Activated CD8-positive, alpha-beta memory T cell treated with anti-CD3 and anti-CD28 coated beads, Interleukin-2, amount 50 U/mL, for 48 hours (primary cell): ENCODE results near the gene APC.
A peak's percentile ranks its signal among the peaks of the same experiment; 100 is the strongest.
"Not testable (repeated sequence)": the region's sequence is repeated elsewhere in the genome, so short reads cannot be mapped to it uniquely, and the experiment has no call there.

ENCODE experiments used
- DNase-seq: peaks from one replicate; pipeline ENCODE4 v3.0.0-alpha.2; 2020

APC gene

GRCh38 chr5:112737463-112738190, at the start of gene APC:
APC (plus strand) TSS chr5:112737885; CDS start chr5:112754891, 17,006 bp downstream.
- DNase-seq = peak; percentile 90

GRCh38 chr5:112689155-112689909, 48.4 kb upstream of the APC start:
- no peak for DNase-seq

- DNase-seq = no peak
Measured at GRCh38 chr5:112690605-112691338, 46.9 kb upstream of the APC start.

GRCh38 chr5:112691339-112691680, 46.4 kb upstream of the APC start:
- no peak for DNase-seq

GRCh38 chr5:112691758-112692157, 45.9 kb upstream of the APC start:
- no peak for DNase-seq

GRCh38 chr5:112692472-112692871, 45.2 kb upstream of the APC start:
- DNase-seq = no peak

GRCh38 chr5:112693301-112693700, 44.4 kb upstream of the APC start:
- no peak for DNase-seq

- DNase-seq = no peak
Measured at GRCh38 chr5:112694853-112695709, 42.6 kb upstream of the APC start.

- DNase-seq = no peak
Measured at GRCh38 chr5:112696786-112697185, 40.9 kb upstream of the APC start.

GRCh38 chr5:112697322-112697721, 40.4 kb upstream of the APC start:
- DNase-seq = no peak

- no peak for DNase-seq
Measured at GRCh38 chr5:112697833-112698232, 39.9 kb upstream of the APC start.

- DNase-seq = no peak
Measured at GRCh38 chr5:112703866-112704820, 33.5 kb upstream of the APC start.

- DNase-seq = no peak
Measured at GRCh38 chr5:112706446-112707016, 31.2 kb upstream of the APC start.

- DNase-seq = peak; percentile 96
Measured at GRCh38 chr5:112707187-112708102, 30.2 kb upstream of the APC start.

GRCh38 chr5:112708103-112708622, 29.5 kb upstream of the APC start:
- no peak for DNase-seq

- DNase-seq = no peak
Measured at GRCh38 chr5:112709416-112709815, 28.3 kb upstream of the APC start.

GRCh38 chr5:112710896-112711295, 26.8 kb upstream of the APC start:
- DNase-seq = no peak

GRCh38 chr5:112711436-112711835, 26.2 kb upstream of the APC start:
- DNase-seq = no peak

- DNase-seq = no peak
Measured at GRCh38 chr5:112713206-112713605, 24.5 kb upstream of the APC start.

GRCh38 chr5:112716895-112717294, 20.8 kb upstream of the APC start:
- not testable (repeated sequence) for DNase-seq
